HG03571 (cell line): Measurements from ENCODE around the gene CACNB2.
"Not testable (repeated sequence)": the region's sequence is repeated elsewhere in the genome, so short reads cannot be mapped to it uniquely, and the experiment has no call there.

Experiments used
- ATAC-seq: cut with Tn5 transposase; IDR thresholded peaks from one replicate; pipeline ENCODE4 v1.9.1; 2021; ENCODE audit not compliant: unreplicated experiment

The CACNB2 gene

GRCh38 chr10:18554479-18554878 is 414.3 kb downstream of the CACNB2 start:
- ATAC-seq: no peak

DNA sequence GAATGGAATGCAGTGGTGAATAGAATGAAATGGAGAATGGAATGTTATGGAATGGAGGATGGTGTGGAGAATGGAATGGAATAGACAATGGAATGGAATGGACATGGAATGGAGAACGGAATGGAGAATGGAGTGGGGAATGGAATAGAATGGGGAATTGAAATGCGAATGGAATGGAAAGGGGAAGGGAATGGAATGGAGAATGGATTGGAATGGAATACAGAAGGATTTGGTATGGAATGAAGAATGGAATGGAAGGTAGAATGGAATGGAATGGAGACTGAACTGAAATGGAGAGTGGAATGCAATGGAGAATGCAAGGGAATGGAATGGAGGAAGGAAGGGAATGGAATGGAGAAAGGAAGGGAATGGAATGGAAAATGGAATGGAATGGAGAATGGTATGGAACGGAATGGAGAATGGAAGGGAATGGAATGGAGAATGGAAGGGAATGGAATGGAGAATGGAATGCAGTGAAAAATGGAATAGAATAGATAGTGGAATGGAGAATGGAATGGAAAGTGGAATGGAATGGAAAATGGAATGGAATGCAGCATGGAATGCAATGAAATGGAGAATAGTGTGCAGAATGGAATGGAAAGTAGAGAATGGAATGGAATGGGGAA is 416.4 kb downstream of the CACNB2 start:
- no peak for ATAC-seq

DNA sequence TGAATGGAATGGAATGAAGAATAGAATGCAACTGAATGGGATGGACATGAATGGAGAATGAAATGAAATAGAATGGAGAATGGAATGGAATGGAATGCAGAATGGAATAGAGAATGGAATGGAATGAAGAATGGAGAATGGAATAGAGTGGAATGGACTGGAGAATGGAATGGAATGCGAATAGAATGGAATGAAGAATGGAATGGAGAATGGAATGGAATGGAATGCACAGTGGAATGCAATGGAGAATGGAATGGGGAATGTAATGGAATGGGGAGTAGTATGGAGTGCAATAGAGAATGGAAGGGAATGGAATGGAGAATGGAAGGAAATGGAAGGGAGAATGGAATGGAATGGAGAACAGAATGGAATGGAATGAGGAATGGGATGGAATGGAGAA is 417.7 kb downstream of the CACNB2 start:
- ATAC-seq: no peak

GRCh38 chr10:18561861-18562551 is 421.8 kb downstream of the CACNB2 start:
- no peak for ATAC-seq

- no peak for ATAC-seq
These were observed 422.9 kb downstream of the CACNB2 start for GRCh38 chr10:18563003-18563726.

- ATAC-seq: no peak
These were observed 424.8 kb downstream of the CACNB2 start for GRCh38 chr10:18565006-18565405.

- no peak for ATAC-seq
These were observed 426.0 kb downstream of the CACNB2 start for GRCh38 chr10:18566177-18566576.

DNA sequence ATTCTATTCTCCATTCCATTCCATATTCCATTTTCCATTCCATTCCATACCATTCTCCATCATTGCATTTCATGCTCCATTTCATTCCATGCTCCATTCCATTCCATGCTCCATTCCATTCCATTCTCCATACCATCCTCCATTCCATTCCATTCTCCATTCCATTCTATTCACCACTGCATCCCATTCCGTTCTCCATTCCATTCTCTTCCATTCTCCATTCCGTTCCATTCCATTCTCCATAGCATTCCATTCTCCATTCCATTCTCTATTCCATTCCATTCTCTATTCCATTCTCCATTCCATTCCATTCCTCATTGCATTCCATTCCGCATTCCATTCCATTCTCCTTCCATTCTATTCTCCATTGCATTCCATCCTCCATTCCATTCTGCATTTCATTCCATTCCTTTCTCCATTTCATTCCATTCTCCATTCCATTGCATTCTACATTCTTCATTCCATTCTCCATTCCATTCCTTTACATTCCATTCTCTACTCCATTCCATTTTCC is 427.2 kb downstream of the CACNB2 start:
- no peak for ATAC-seq

- not testable (repeated sequence) for ATAC-seq
These were observed 430.2 kb downstream of the CACNB2 start for GRCh38 chr10:18570386-18570785.

DNA sequence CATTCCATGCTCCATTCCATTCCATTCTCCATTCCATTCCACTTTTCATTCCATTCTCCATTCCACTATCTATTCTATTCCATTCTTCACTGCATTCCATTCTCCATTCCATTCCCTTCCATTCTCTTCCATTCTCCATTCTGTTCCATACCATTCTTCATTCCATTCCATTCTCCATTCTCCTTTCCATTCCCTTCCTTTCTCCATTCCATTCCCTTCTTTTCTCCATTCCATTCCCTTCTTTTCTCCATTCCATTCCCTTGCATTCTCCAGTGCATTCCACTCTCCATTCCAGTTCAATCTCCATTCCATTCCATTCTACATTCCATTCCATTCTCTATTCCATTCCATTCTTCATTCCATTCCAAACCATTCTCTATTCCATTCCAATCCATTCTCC is 430.9 kb downstream of the CACNB2 start:
- no peak for ATAC-seq

- ATAC-seq: no peak
These were observed 431.6 kb downstream of the CACNB2 start for GRCh38 chr10:18571780-18572179.

DNA sequence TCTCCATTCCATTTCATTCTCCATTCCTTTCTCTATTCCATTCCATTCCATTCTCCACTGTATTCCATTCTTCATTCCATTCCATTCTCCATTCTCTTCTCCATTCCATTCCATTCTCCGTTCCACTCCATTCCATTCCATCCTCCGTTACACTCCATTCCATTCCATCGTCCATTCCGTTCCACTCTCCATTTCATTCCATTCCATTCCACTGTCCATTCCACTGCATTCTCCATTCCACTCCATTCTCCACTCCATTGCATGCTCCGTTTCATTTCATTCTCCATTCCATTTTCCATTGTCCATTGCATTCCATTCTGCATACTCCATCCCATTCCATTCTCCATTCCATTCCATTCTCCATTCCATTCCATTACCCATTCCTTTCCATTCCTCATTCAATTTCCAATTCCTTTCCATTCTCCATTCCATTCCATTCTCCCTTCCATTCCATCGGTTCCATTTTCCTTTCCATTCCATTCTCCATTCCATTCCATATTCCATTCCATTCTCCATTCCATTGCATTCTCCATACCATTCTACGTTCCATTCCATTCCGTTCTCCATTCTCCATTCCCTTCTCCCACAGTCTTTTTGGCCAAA is 432.8 kb downstream of the CACNB2 start:
- ATAC-seq: no peak

DNA sequence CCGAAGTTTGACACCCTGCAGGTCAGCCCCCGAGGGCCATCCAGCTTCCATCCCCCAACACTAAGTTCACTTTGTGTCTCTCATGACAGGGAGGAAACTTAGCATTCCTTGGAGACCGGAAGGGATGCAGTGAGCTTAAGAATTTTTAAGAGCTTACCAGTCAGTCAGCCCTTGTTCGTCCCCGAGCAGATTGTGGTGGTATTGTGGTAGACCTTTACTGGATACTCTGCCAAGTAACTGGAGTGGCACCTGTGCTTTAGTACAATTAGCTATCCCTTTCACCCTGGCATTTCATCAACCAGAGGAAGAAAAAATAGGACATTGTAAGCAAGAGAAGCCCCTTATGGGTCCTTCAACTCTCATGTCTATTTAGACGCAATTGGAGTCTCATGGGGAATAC is 436.4 kb downstream of the CACNB2 start:
- no peak for ATAC-seq

DNA sequence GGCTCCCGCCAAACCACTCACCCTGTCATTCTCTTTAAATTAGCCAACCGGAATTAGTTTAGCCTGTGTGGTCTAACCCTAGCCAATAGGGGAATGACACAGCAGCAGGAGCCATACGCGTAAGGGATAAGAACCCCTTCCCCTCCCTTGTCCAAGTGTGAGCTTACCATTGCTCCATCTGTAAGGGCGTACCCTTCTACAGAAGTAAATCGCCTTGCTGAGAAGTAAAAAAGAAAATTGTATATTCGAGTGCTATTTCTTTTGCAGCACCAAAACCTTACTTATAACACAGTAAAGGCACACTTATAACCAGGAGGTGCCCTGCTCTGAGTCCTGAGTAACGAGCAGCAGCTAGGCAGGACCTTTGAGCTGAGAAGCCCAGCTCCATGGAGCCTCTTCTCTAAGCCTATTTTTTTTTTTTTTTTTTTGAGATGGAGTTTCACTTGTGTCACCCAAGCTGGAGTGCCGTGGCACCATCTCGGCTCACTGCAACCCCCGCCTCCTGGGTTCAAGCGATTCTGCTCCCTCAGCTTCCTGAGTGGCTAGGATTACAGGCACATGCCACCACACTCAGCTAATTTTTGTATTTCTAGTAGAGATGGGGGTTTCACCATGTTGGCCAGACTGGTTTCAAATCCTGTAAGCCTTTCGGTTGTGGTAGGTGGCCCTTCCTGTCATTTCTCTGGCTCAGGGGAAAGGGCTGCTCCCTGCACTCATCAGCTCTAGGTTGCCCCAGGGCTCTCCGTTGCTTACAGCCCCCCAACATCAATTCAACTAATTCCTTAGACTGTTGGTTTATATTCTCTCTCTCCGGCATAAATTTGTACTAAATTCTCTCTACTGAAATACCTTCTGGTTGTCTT is 437.8 kb downstream of the CACNB2 start:
- ATAC-seq: no peak

- no peak for ATAC-seq
These were observed 442.6 kb downstream of the CACNB2 start for GRCh38 chr10:18582803-18583202.

- ATAC-seq: no peak
These were observed 443.5 kb downstream of the CACNB2 start for GRCh38 chr10:18583575-18584270.

- not testable (repeated sequence) for ATAC-seq
These were observed 446.4 kb downstream of the CACNB2 start for GRCh38 chr10:18586637-18587036.

- not testable (repeated sequence) for ATAC-seq
These were observed 450.9 kb downstream of the CACNB2 start for GRCh38 chr10:18591141-18591540.
